ENCODE data around the gene ADCY5.
A peak's percentile ranks its signal among the peaks of the same experiment; 100 is the strongest.

ADCY5 gene

DNA sequence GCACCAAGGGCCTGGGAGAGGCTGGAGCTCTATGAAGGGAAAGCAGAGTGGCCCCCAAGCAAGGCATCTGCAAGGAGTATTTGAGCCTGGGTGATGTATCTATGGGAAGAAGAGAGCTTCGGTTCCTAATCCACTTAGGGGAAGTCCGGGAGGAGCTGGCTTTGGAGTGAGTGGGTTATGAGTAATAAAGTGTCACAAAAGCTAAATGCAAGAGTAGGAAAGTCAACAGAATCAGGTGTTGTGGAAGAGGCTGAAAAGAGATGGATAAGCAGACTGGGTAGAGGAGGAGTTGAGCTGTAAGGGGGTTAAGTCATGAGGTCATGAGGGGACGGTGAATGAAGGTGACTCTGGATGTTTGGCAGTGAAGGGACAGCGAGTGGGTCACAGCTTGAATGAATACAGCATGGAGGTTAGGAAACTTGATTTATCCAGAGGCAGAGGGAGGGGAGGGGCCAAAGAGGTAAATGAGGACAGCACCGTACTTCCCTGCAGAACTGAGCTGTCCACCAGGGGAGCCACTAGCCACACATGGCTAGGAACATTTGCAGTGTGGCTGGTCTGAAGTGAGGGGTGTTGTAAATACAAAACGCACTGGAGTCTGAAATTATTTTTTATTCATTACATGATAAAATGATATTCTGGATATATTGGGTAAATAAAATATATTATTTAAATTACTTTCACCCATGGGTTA is 83.3 kb downstream of the ADCY5 start:
- H3K4me1 Mint-ChIP-seq: no peaks in the 10 kb centered on the region
- no peaks in the 10 kb centered on the region for H3K9me3 Mint-ChIP-seq
- H3K4me3 Mint-ChIP-seq: no peak overlapping the region
- H3K27me3 Mint-ChIP-seq: peaks cover 16% of the 10 kb centered on the region
- no peak for DNase-seq
- ATAC-seq: no peak
- no peak overlapping the region for H3K27ac Mint-ChIP-seq

DNA sequence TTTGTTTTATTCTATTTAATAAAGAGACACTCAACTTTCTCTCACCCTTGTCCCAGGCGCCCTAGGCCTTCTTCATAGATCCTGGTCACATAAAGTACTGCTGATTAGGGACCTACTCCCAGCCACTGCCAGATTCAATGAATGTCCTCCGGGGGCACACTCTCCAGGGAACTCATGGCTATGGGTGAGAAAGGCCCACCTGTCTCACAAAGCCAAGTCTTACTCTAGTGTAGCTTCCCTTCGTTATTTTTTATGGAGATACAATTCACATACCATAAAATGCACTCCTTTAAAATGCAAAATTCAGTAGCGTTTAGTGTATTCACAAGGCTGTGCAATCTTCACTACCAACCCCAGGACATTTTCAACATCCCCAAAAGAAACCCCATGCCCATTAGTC is 87.8 kb downstream of the ADCY5 start:
- H3K27me3 Mint-ChIP-seq: peaks cover 22% of the 10 kb centered on the region

DNA sequence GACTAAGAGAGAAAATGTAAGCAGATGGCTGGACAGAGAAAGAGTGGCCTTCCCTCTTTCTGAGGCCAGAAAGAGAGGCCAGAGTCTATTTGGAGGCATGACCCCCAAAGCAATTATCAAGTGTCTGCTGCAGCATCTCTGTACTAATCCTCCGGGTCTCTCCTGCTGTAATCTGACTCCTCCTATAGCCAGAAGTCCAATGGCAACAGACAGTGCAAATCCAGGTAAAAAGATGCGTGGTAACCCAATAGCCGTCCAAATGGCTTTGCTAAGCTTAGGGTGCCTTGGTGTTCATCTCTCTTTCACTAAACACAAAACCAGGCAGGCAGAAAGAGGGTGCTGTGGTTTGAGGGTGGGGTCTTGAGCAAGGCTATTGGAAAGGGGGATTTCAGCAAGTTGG is 91.6 kb downstream of the ADCY5 start:
- Mint-ChIP-seq H3K9me3 (peaks cover 8% of the 10 kb centered on the region in 2 donors), H3K4me3 (no peak overlapping the region), H3K27ac (no peak overlapping the region), H3K27me3 (peaks cover 22% of the 10 kb centered on the region), H3K4me1 (no peaks in the 10 kb centered on the region)
- ATAC-seq (no peak), DNase-seq (no peak)

More for the DNA sequence above, 87.8 kb downstream of the ADCY5 start:
- Mint-ChIP-seq H3K4me1 (no peaks in the 10 kb centered on the region), H3K4me3 (no peak overlapping the region), H3K9me3 (no peaks in the 10 kb centered on the region), H3K27ac (no peak overlapping the region)
- no peak for ATAC-seq
- DNase-seq: no peak

DNA sequence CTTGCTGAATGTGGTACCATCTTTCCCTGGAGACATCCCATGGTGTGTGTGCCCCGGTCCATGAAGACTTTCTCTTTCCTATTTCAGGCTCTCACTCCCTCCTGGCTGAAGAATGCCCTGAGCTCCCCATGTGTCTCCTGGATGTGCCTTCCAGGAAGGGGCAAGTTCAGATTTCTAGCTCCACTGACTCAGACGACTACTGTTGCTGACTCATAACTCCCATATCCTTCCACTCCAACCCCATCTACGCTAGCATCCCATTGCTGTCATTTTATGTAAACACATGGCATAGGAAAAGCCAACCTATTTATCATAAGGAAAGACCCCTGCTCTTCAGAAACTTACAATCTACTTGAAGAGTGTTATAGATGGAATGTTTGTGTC is 95.0 kb downstream of the ADCY5 start:
- Mint-ChIP-seq H3K4me1 (no peaks in the 10 kb centered on the region), H3K9me3 (peaks cover 8% of the 10 kb centered on the region in 2 donors), H3K4me3 (no peak overlapping the region), H3K27me3 (peaks cover 23% of the 10 kb centered on the region), H3K27ac (no peak overlapping the region)
- DNase-seq (no peak), ATAC-seq (no peak)

DNA sequence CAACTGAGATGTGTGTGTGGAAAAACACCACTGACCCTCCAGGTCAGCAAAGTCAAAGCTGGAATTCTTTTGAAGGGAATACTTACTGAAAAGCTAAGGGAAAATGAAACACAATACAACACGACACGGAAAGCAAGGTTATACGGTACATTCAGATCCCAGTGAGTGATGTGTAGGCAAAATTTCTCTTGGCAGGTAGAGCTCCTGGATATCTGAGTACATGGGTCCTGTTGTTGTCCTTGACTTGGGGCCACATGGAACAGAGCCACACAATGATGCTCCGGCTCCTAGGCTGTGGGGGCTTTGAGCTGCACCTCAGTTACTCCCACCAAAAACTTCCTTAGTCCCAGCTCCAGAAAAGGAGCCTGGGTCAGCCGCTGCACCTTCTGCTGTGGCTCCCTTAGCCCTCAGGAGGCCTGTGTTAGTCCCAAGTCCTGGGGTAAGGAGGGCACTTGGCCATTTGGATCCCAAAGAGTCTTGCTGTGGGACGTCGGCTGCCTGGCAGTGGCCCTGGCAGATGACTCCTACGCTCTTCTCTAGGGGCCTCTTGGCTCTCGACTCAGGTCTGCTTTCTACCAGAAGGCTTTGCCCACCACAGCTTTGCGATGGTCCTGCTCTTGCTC is 95.6 kb downstream of the ADCY5 start:
- Mint-ChIP-seq H3K4me1 (no peaks in the 10 kb centered on the region), H3K9me3 (peaks cover 8% of the 10 kb centered on the region in 2 donors), H3K4me3 (no peak overlapping the region), H3K27ac (no peak overlapping the region), H3K27me3 (peaks cover 28% of the 10 kb centered on the region)
- ATAC-seq (no peak), DNase-seq (no peak)

DNA sequence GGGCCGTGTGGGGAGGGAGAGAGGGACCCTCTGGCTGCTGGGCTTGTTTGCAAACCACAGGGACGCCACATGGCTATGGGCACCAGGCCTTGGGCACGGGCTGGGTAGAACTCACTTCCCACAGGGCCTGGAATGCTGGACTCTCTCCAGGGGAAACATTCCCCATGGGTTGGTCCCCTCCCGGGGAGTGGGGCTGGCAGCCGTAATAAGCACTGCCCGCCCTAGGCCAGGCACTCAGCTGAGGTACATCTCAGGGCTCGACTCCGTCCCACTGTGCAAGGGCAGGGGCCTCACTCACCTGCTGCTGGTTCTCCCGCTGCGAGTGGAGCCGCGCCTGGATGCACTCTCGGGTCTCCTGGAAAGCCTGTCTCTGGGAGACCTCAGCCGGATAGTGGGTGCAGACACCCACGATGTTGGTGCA is 96.7 kb downstream of the ADCY5 start:
- no peak for DNase-seq
- H3K27ac Mint-ChIP-seq: no peak overlapping the region
- no peak overlapping the region for H3K4me3 Mint-ChIP-seq
- H3K4me1 Mint-ChIP-seq: no peaks in the 10 kb centered on the region
- H3K9me3 Mint-ChIP-seq: peaks cover 8% of the 10 kb centered on the region in 2 donors
- H3K27me3 Mint-ChIP-seq: peaks cover 38% of the 10 kb centered on the region
- no peak for ATAC-seq

DNA sequence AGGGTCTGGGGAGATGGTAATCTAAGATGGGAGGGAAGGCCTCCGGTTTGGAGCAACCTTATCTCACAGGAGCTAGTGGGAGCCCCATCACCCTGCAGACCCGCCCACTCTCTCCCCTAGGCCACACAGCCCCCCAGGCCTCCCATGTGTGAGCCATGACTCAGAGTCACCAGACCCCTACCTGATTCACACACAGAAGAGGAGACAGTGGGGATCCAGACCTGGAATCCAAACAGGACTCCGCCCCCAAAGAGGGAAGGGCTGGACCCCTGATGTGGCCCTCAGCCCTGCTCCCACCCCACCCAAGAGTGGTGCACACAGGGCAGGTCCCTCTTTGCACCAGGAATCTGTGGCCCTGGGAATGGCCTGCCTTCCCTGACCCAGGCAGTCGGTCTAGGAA is 97.4 kb downstream of the ADCY5 start:
- Mint-ChIP-seq H3K9me3 (peaks cover 8% of the 10 kb centered on the region in 2 donors), H3K27me3 (peaks cover 38% of the 10 kb centered on the region), H3K27ac (no peak overlapping the region), H3K4me1 (no peaks in the 10 kb centered on the region), H3K4me3 (no peak overlapping the region)
- ATAC-seq (no peak), DNase-seq (no peak)

DNA sequence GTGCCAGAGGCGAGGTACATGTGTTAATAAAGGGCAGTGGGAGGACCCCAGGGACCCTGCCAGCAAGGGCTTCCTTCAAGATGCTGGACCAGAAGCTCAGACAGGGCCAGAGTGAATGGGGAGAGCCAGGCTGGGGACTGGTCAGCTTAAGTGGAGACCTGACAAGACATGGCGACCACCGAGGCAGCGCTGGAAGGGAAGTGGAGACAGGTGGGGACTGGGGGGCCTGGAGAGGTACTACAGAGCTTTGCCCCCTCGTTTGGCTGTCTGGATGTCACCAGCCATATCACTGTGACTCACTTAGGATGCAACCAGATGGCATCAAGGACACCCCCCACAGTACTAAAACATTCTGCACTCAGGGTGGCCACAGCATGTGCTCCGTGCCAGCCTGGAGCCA is 97.9 kb downstream of the ADCY5 start:
- Mint-ChIP-seq H3K4me1 (no peaks in the 10 kb centered on the region), H3K9me3 (peaks cover 8% of the 10 kb centered on the region in 2 donors), H3K4me3 (no peak overlapping the region), H3K27me3 (peaks cover 38% of the 10 kb centered on the region), H3K27ac (no peak overlapping the region)
- DNase-seq: no peak
- ATAC-seq: no peak

DNA sequence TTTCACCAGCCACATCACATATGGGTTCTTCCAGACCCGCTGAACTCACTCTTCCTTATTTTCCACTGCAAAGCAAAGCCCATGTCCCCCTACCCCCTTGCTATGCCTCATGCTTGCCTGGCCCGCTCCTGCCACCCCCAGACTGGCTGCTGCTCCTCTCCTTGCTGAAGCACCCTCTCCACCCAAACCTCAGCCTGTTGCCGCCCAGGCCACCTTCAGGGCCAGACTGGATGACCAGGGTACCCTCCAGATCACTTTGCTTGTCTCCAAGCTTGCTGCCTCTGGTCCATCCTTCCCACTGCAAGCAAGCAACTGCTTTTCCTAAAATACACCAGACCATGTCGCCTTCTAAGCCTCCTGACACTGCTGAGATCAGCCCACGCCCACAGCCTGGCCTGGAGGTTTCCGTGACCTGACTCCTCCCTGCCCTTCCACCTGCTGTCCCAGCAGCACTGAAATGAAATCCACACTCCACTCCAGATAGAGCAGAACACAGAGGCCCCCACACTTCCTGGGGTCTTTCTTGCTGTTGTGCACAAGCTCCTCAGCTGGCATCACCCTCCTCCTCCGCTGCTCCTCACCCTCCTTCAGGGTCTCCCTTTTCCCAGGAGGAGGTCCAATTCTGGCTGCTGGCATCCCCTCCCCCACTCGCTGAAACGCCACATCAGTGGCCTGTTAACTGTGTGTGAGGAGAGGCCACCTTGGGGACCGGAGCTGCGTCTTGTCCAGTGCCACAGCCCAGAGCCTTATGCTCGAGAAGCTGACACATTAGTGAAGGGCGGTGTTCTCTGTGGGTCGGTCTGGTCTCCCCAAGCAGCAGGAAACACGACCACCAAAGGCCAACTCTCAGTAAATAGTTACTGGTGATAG is 99.1 kb downstream of the ADCY5 start:
- Mint-ChIP-seq H3K27ac (peak overlapping the region in 1 of 2 donors; percentile 56), H3K4me1 (peaks cover 3% of the 10 kb centered on the region), H3K9me3 (peaks cover 3 to 8% of the 10 kb centered on the region in 2 donors), H3K4me3 (no peak overlapping the region), H3K27me3 (peaks cover 38% of the 10 kb centered on the region)
- no peak for DNase-seq
- no peak for ATAC-seq

DNA sequence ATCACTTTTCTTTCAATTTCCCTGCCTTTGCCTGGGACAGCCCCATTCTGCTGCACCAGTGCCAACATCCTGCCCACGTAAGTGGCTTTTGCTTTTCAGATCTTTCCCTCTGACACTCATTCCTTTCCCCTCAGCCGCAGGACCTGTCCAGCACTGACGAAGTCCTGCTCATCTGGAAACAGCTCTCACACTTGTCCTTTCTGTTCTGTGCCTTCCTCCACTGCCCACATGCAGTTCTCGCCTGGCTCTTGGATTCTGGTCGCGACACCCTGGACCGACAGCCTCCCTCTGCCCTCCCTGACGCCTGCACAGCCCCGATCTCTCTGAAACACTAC is 99.7 kb downstream of the ADCY5 start:
- peaks cover 37% of the 10 kb centered on the region for H3K27me3 Mint-ChIP-seq
- H3K4me3 Mint-ChIP-seq: no peak overlapping the region
- DNase-seq (no peak), ATAC-seq (no peak)
- peaks cover 0 to 5% of the 10 kb centered on the region in 2 donors for H3K9me3 Mint-ChIP-seq
- no peak overlapping the region for H3K27ac Mint-ChIP-seq
- H3K4me1 Mint-ChIP-seq: peaks cover 9% of the 10 kb centered on the region

DNA sequence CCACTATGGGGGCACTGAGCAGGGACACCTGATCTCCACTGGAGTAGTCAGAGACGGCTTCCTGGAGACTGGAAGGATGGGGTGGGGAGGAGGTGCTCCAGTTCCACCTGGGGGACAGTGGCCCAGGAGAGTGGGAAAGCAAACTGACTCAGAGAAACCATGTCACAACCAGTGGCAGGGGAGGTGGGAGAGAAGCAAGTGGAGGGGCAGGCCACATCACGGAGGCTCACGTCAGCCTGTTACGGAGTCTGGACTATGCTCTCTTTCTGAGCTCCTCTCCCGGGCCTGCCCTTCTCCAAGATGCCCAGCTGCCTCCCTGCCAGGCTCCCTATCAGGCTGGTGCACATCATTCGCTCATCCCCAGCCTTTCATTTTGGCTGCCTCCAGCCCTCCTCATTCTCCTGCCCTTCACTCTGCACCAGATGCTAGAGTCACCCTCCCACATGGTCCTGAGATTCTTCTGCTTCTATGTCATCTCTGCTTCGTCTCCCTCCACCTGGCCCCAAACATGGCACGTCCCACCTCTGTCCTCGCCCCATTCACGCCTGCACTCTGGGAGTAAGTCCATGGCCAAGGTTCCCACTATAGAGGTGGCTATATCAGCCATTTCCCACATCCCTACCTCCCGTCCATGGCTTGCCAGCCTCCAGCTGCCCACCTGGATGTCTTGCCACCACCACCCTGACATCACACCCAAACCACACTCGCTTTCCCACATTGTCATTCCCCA is 100.3 kb downstream of the ADCY5 start:
- ATAC-seq (no peak), DNase-seq (no peak)
- Mint-ChIP-seq H3K27ac (no peak overlapping the region), H3K4me1 (peaks cover 9% of the 10 kb centered on the region), H3K27me3 (peaks cover 32% of the 10 kb centered on the region), H3K4me3 (no peak overlapping the region), H3K9me3 (no peaks in the 10 kb centered on the region)

DNA sequence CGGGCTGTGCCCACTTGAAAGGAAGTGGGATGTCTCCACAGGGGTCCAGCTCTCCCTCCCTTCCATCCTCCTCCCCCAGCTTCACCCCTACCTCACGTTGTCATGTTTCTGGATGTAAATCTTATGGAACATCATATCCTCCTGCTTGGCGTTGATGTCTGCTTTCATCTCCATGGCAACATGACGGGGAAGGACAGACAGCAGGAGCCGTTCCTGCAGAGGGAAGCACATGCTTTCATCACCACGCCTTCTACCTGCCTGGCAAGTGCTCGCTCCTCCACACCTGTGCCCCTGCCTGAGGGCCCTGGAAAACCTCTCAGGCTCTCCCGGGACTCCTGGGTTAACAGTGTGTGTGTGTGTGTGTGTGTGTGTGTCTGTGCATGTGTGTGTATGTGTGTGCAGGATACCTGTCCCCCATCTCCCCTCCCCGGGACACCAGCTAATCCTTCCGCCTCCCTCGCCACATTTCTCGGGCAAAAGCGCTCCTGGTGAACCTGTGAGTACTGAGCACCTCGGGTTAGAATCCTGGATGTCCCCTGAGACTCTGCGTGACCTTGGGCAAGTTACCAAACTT is 101.1 kb downstream of the ADCY5 start:
- Mint-ChIP-seq H3K4me1 (peaks cover 9% of the 10 kb centered on the region), H3K27ac (no peak overlapping the region), H3K27me3 (peaks cover 30% of the 10 kb centered on the region), H3K4me3 (no peak overlapping the region), H3K9me3 (no peaks in the 10 kb centered on the region)
- no peak for DNase-seq
- no peak for ATAC-seq

DNA sequence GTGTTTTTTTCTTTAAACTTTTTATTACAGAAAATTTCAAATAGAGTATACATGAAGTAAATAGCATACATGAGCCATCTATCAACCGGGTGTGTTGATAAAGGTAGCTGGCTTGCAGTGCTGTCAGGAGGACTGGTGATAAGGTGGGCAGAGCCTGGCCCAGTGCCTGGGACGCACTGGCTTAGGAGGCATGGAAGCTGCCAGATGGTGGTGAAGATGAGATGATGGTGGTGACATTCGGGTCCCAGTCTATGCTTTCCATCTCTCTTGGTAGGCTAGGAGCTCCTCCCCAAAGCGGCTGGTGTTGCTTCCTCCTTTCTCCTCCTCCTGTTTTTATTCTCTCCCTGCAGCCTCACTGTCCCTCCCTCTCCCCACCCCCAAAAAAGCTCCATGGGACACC is 101.7 kb downstream of the ADCY5 start:
- no peak overlapping the region for H3K27ac Mint-ChIP-seq
- ATAC-seq: no peak

DNA sequence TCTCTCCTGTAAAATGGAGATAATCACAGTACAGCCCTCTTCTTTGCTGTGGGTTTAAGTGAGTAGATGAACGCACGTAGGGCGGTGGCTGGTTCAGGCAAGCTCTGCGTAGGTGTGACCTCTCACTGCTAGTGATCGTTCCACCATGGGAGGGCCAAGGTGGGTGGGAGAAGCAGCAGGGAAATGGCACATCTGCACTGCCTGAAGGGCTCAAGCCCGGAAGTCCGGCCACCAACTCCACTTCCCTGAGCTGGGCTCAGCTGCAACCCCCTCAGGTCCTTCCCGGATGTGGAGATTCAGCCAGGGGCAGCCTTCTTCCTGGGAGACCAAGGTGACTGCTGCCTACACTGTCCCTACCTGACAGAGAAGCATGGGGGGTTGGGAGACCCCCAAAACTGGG is 102.9 kb downstream of the ADCY5 start:
- no peaks in the 10 kb centered on the region for H3K9me3 Mint-ChIP-seq
- DNase-seq (no peak), ATAC-seq (no peak)
- no peak overlapping the region for H3K4me3 Mint-ChIP-seq
- peaks cover 30% of the 10 kb centered on the region for H3K27me3 Mint-ChIP-seq
- no peak overlapping the region for H3K27ac Mint-ChIP-seq
- H3K4me1 Mint-ChIP-seq: peaks cover 9% of the 10 kb centered on the region

More for the DNA sequence above, 101.7 kb downstream of the ADCY5 start:
- H3K27me3 Mint-ChIP-seq: peaks cover 30% of the 10 kb centered on the region
- DNase-seq: no peak
- peaks cover 9% of the 10 kb centered on the region for H3K4me1 Mint-ChIP-seq
- H3K9me3 Mint-ChIP-seq: no peaks in the 10 kb centered on the region
- no peak overlapping the region for H3K4me3 Mint-ChIP-seq

DNA sequence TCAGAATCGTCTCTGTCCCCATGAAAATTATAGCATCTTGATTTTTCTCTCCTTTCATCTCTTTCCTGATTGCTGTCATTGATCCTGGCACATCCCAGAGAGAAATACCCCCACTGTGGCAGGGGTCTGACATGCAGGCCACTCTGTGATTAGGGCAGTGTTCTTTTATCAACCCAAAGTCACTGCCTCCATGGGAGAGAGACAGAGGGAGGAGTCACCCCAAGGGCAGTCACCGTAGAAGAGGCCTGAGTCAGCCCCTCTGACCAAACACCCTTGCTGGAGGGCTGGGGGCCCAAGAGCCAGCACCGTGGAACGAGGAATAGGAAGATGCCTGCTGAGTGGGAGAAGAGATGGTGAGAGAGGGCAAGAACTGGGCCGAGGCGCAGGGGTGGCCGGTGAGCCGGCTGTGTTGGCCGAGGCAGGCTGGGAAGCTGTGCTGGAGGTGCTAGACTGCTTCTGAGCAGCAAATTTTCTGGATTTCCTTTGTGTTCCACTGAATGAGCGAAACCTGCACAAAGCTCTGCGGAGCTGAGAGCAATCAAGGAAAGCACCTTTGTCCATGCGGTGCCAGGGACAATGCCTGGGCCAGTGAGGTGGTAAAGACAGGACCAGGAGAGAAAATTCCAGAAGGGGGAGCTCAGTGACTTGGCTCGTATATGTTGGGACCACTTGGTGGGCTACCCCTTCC is 103.8 kb downstream of the ADCY5 start:
- peak overlapping the region in 1 of 2 donors; percentile 21 for H3K27ac Mint-ChIP-seq
- peaks cover 26% of the 10 kb centered on the region for H3K27me3 Mint-ChIP-seq
- no peak overlapping the region for H3K4me3 Mint-ChIP-seq
- DNase-seq (no peak), ATAC-seq (no peak)
- no peaks in the 10 kb centered on the region for H3K9me3 Mint-ChIP-seq
- H3K4me1 Mint-ChIP-seq: peaks cover 9% of the 10 kb centered on the region
